C4-2B (cell line): ENCODE data around the gene PYROXD2.

Experiments
- H3K27ac ChIP-seq: fragments of 450-650 bp; 2 replicates; pipeline ENCODE4 v1.5.1; 2017
- ZFX ChIP-seq: fragments of 450-650 bp; IDR thresholded peaks from 2 replicates; pipeline ENCODE4 v1.6.1; 2017
- TF ChIP-seq, protein P1 (sequence below): fragments of 450-650 bp; conservative IDR thresholded peaks from 2 replicates; pipeline ENCODE4 v1.5.1; 2017; ENCODE audit warnings: mild to moderate bottlenecking

The PYROXD2 gene

DNA sequence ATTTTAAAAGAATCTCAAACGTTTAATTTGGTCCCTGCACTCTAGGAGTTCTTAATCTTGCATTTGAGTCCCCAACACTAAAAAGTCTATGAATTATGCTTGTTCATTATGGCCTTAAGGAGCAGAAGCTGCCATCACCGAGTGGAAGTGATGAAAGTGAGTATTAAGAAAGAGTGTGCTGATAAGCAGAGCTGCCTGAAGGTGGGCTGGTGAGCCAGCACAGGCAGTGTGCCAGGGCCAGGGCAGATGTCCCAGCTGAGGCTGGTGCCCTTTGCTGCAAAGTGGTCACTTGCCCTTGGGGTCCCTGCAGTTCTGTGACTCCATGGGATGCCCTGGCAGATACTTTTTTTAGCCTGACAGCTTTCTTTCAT is 74.1 kb downstream of the PYROXD2 start:
- TF ChIP-seq, protein P1, sequence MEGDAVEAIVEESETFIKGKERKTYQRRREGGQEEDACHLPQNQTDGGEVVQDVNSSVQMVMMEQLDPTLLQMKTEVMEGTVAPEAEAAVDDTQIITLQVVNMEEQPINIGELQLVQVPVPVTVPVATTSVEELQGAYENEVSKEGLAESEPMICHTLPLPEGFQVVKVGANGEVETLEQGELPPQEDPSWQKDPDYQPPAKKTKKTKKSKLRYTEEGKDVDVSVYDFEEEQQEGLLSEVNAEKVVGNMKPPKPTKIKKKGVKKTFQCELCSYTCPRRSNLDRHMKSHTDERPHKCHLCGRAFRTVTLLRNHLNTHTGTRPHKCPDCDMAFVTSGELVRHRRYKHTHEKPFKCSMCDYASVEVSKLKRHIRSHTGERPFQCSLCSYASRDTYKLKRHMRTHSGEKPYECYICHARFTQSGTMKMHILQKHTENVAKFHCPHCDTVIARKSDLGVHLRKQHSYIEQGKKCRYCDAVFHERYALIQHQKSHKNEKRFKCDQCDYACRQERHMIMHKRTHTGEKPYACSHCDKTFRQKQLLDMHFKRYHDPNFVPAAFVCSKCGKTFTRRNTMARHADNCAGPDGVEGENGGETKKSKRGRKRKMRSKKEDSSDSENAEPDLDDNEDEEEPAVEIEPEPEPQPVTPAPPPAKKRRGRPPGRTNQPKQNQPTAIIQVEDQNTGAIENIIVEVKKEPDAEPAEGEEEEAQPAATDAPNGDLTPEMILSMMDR: no peak
- TF ChIP-seq ZFX: no peak

GRCh38 chr10:98340261-98340939 is 74.6 kb downstream of the PYROXD2 start:
- H3K27ac ChIP-seq: no peak overlapping the region
- no peak for TF ChIP-seq ZFX
- TF ChIP-seq, protein P1: no peak

More for the DNA sequence above, 74.1 kb downstream of the PYROXD2 start:
- no peak overlapping the region for H3K27ac ChIP-seq

- no peak overlapping the region for H3K27ac ChIP-seq
- TF ChIP-seq, protein P1: no peak
- TF ChIP-seq ZFX: no peak
These were observed 75.2 kb downstream of the PYROXD2 start for GRCh38 chr10:98339799-98340198.

- H3K27ac ChIP-seq: no peak overlapping the region
These were observed 76.1 kb downstream of the PYROXD2 start for GRCh38 chr10:98338896-98339295.

GRCh38 chr10:98338318-98338717 is 76.7 kb downstream of the PYROXD2 start:
- TF ChIP-seq ZFX: no peak
- TF ChIP-seq, protein P1: no peak
- no peak overlapping the region for H3K27ac ChIP-seq

More at GRCh38 chr10:98338896-98339295, 76.1 kb downstream of the PYROXD2 start:
- no peak for TF ChIP-seq ZFX
- TF ChIP-seq, protein P1: no peak

- no peak overlapping the region for H3K27ac ChIP-seq
- TF ChIP-seq, protein P1: no peak
- no peak for TF ChIP-seq ZFX
These were observed 77.5 kb downstream of the PYROXD2 start for GRCh38 chr10:98337484-98337883.
